Caco-2 (cell line): Measurements from ENCODE around the gene TTC21B. TPM values are rescaled to one million over a fixed set of nuclear protein-coding genes. Genes with fewer than 3 reads are reported as not detected.
A peak's percentile ranks its signal among the peaks of the same experiment; 100 is the strongest.

Experiments
- BruUV-seq: library from RNA; stranded (reverse); fragments of 400-500 nt; replicated peaks from 2 replicates; lab custom pipeline; 2021; lab: Mats Ljungman, UMichigan
- CTCF ChIA-PET: fragments of 300-600 bp; sonication (Branson Sonifier 250); formaldehyde crosslinking; loops from one replicate; lab custom pipeline; 2022; ENCODE audit warnings: antibody characterized with exemption; lab: Charles Lee
- POLR2A ChIA-PET: fragments of 300-600 bp; sonication (Branson Sonifier 250); formaldehyde crosslinking; loops from one replicate; lab custom pipeline; 2022; ENCODE audit warnings: antibody characterized with exemption; lab: Charles Lee
- DNase-seq, 2 experiments: peaks; one replicate each; pipeline versions ENCODE4 v3.0.0 to v3.0.0-alpha.2; 2020 to 2022
- H3K27me3 ChIP-seq: replicated peaks from 2 replicates; pipeline ENCODE4 v1.6.0; 2011; ENCODE audit warnings: low read length; ENCODE audit not compliant: control insufficient read depth, insufficient read depth
- H3K36me3 ChIP-seq: 2 replicates; pipeline ENCODE4 v1.5.1; 2011; ENCODE audit warnings: low read length; ENCODE audit not compliant: control insufficient read depth, insufficient read depth
- H3K4me1 ChIP-seq: fragments of 250-450 bp; sonication (Bioruptor Pico); 2 replicates; pipeline ENCODE4 v1.5.1; 2020; ENCODE audit warnings: mild to moderate bottlenecking
- H3K4me3 ChIP-seq: 2 replicates; pipeline ENCODE4 v1.5.1; 2011; ENCODE audit warnings: low read depth, mild to moderate bottlenecking, control low read depth, low read length
- H3K9me3 ChIP-seq: fragments of 250-450 bp; sonication (Bioruptor Pico); 2 replicates; pipeline ENCODE4 v1.5.1; 2020; ENCODE audit warnings: mild to moderate bottlenecking, moderate library complexity
- H3K27ac Mint-ChIP-seq: one replicate; pipeline ENCODE4 v1.8.0; 2022; ENCODE audit warnings: mixed read lengths; ENCODE audit not compliant: unreplicated experiment
- H3K27me3 Mint-ChIP-seq: one replicate; pipeline ENCODE4 v1.8.0; 2022; ENCODE audit warnings: mixed read lengths; ENCODE audit not compliant: insufficient read depth, unreplicated experiment
- H3K36me3 Mint-ChIP-seq: one replicate; pipeline ENCODE4 v1.8.0; 2022; ENCODE audit warnings: mild to moderate bottlenecking, mixed read lengths; ENCODE audit not compliant: insufficient read depth, unreplicated experiment
- H3K4me1 Mint-ChIP-seq: one replicate; pipeline ENCODE4 v1.8.0; 2022; ENCODE audit warnings: low read depth, mixed read lengths; ENCODE audit not compliant: unreplicated experiment
- H3K4me3 Mint-ChIP-seq: one replicate; pipeline ENCODE4 v1.8.0; 2022; ENCODE audit warnings: mild to moderate bottlenecking, moderate library complexity, mixed read lengths; ENCODE audit not compliant: unreplicated experiment
- H3K9me3 Mint-ChIP-seq: one replicate; pipeline ENCODE4 v1.8.0; 2022; ENCODE audit warnings: mixed read lengths; ENCODE audit not compliant: unreplicated experiment
- intact Hi-C: fragments of 100-400 bp; cut with micrococcal nuclease; formaldehyde crosslinking; loops from one replicate; pipeline ENCODE4 v1.10.0; 2022; ENCODE audit not compliant: unreplicated experiment
- total RNA-seq: library from RNA; stranded (reverse); gene quantifications from 2 replicates; pipeline ENCODE4 v1.2.3, GENCODE V29; 2022
- TF ChIP-seq, protein P1 (sequence below), 2 experiments: fragments of 200-600 bp in 1 of 2; IDR thresholded peaks; 1 replicate in 1 of 2; 2 replicates in 1 of 2; pipeline versions ENCODE4 v1.5.1 to v1.8.0; 2011 to 2022; ENCODE audit warnings: antibody characterized with exemption in 1 of 2, control low read depth in 1 of 2, inconsistent platforms in 1 of 2, low read depth in 1 of 2, low read length in 1 of 2, mild to moderate bottlenecking in 1 of 2, moderate library complexity in 1 of 2; ENCODE audit not compliant: insufficient read depth in 1 of 2, severe bottlenecking in 1 of 2, unreplicated experiment in 1 of 2

TTC21B gene
- total RNA-seq, 1 experiment from 2014 or later, result 14.2 TPM

DNA sequence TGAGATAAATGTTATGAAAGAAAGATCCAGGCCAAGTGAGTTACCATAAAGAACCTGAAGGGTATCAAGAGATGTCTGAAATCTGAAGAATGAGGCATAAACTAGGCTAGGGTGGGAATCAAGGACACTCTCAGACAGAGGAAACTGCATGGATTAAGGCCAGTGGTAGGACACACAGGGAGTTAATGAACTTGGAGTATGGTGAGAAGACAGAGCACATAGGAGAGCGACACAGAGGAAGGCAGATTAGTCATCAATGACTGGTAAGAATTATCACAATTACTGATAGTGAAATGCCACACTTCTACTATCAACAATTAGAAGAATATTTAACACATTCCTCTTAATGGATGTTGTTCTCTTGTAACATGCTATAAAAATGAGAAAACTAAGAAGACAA lies 76.9 kb downstream of the TTC21B start:
- Histone ChIP-seq H3K4me1 (no peaks in the 10 kb centered on the region), H3K36me3 (no peaks in the 10 kb centered on the region), H3K9me3 (no peaks in the 10 kb centered on the region), H3K27me3 (no peaks in the 10 kb centered on the region), H3K4me3 (no peak overlapping the region)
- intact Hi-C loops, result no loop called here
- no peak overlapping the region for H3K4me3 Mint-ChIP-seq
- H3K27ac Mint-ChIP-seq, result no peak overlapping the region
- H3K36me3 Mint-ChIP-seq, result no peaks in the 10 kb centered on the region
- no TSS peak for BruUV-seq
- H3K9me3 Mint-ChIP-seq, result no peaks in the 10 kb centered on the region
- POLR2A ChIA-PET, result no interaction called here
- no peaks in the 10 kb centered on the region for H3K27me3 Mint-ChIP-seq
- TF ChIP-seq, protein P1, sequence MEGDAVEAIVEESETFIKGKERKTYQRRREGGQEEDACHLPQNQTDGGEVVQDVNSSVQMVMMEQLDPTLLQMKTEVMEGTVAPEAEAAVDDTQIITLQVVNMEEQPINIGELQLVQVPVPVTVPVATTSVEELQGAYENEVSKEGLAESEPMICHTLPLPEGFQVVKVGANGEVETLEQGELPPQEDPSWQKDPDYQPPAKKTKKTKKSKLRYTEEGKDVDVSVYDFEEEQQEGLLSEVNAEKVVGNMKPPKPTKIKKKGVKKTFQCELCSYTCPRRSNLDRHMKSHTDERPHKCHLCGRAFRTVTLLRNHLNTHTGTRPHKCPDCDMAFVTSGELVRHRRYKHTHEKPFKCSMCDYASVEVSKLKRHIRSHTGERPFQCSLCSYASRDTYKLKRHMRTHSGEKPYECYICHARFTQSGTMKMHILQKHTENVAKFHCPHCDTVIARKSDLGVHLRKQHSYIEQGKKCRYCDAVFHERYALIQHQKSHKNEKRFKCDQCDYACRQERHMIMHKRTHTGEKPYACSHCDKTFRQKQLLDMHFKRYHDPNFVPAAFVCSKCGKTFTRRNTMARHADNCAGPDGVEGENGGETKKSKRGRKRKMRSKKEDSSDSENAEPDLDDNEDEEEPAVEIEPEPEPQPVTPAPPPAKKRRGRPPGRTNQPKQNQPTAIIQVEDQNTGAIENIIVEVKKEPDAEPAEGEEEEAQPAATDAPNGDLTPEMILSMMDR (IDR thresholded peaks at IDR 0.05; ENCODE audit: insufficient read depth in 1 of 2, low read depth in 1 of 2, low read length in 1 of 2, severe bottlenecking in 1 of 2, unreplicated experiment in 1 of 2), result no peak
- CTCF ChIA-PET, result no interaction called here
- DNase-seq, result no peak
- H3K4me1 Mint-ChIP-seq, result no peaks in the 10 kb centered on the region

DNA sequence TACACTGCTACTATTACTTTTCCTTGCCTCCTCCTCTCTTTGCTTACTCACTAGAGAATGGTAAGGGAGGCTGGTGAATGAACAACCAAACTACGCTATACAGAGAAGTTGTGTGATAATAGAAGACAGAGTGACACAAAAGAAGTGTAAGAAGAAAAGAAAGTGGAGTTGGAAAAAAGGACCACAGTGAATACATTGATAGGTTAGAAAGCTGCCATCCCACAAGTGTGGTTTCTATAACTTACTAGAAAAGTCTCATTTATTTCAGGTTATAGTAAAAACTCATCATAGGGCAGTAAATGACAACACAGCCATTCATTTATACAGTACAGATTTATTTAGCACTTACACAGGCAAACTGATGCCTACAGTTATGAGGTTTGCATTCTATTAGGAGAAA lies 77.3 kb downstream of the TTC21B start:
- H3K4me3 Mint-ChIP-seq, result no peak overlapping the region
- no peaks in the 10 kb centered on the region for H3K27me3 ChIP-seq
- H3K4me3 ChIP-seq, result no peak overlapping the region
- intact Hi-C loops, result no loop called here
- POLR2A ChIA-PET, result no interaction called here
- no peaks in the 10 kb centered on the region for H3K9me3 ChIP-seq
- CTCF ChIA-PET, result no interaction called here
- H3K27ac Mint-ChIP-seq, result no peak overlapping the region
- no TSS peak for BruUV-seq
- no peaks in the 10 kb centered on the region for H3K36me3 Mint-ChIP-seq
- no peak for DNase-seq
- peaks cover 2% of the 10 kb centered on the region for H3K4me1 Mint-ChIP-seq
- H3K36me3 ChIP-seq, result no peaks in the 10 kb centered on the region
- no peaks in the 10 kb centered on the region for H3K9me3 Mint-ChIP-seq
- H3K27me3 Mint-ChIP-seq, result no peaks in the 10 kb centered on the region
- TF ChIP-seq, protein P1 (IDR thresholded peaks at IDR 0.05; ENCODE audit: insufficient read depth in 1 of 2, low read depth in 1 of 2, low read length in 1 of 2, severe bottlenecking in 1 of 2, unreplicated experiment in 1 of 2), result no peak
- no peaks in the 10 kb centered on the region for H3K4me1 ChIP-seq

GRCh38 chr2:165874445-165875039 lies 79.0 kb downstream of the TTC21B start:
- no TSS peak for BruUV-seq
- CTCF ChIA-PET, result interaction anchor here (0.6 to 1.6 kb wide), 14 partner anchors 10 to 471 kb away, joined by 3 to 24 read pairs (median 4); partner anchors contain the start of genes GALNT3 and TTC21B
- Histone ChIP-seq H3K4me3 (no peak overlapping the region), H3K36me3 (no peaks in the 10 kb centered on the region), H3K9me3 (no peaks in the 10 kb centered on the region), H3K4me1 (peaks cover 8% of the 10 kb centered on the region), H3K27me3 (no peaks in the 10 kb centered on the region)
- Mint-ChIP-seq H3K4me1 (peaks cover 12% of the 10 kb centered on the region), H3K4me3 (no peak overlapping the region), H3K9me3 (no peaks in the 10 kb centered on the region), H3K27ac (no peak overlapping the region), H3K27me3 (no peaks in the 10 kb centered on the region), H3K36me3 (no peaks in the 10 kb centered on the region)
- TF ChIP-seq, protein P1 (IDR thresholded peaks at IDR 0.05; ENCODE audit: insufficient read depth in 1 of 2, low read depth in 1 of 2, low read length in 1 of 2, severe bottlenecking in 1 of 2, unreplicated experiment in 1 of 2), result peak; percentile 48 to 60
- POLR2A ChIA-PET, result interaction anchor here (1.1 kb wide), 1 partner anchor 81 kb away, joined by 9 read pairs; the partner anchor contains the start of gene GALNT3
- DNase-seq, result peak in 1 of 2 experiments; percentile 42
- intact Hi-C loops, result loop anchor here (1.0 to 5.0 kb wide), 6 partner anchors 80 to 881 kb away; partner anchors contain the start of genes GALNT3 and SCN2A
